ENCODE data around the gene PRKACB.
"Not testable (repeated sequence)": the region's sequence is repeated elsewhere in the genome, so short reads cannot be mapped to it uniquely, and the experiment has no call there.

Gene PRKACB

DNA sequence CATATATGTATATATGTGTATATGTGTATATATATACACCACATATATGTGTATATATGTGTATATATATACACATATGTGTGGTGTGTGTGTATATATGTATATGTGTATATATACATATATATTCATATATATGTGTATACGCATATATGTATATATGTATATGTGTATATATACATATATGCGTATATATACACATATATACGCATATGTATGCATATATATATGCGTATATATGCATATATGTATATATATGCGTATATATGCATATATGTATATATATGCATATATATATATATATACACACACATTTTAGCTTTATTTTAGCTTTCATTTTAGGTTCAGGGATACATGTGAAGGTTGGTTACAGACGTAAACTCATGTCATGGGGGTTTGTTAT lies 54.8 kb downstream of the PRKACB start:
- in situ Hi-C loops (cut with HindIII; ENCODE audit: low pct_ligation_motif_present, low pct_unique_long_range_greater_than_20kb, low sequenced_read_pairs) = no loop called here
- no peak for DNase-seq

- DNase-seq = no peak
- in situ Hi-C loops (cut with HindIII; ENCODE audit: low pct_ligation_motif_present, low pct_unique_long_range_greater_than_20kb, low sequenced_read_pairs) = no loop called here
Measured at GRCh38 chr1:84199257-84199656, 55.2 kb downstream of the PRKACB start.

DNA sequence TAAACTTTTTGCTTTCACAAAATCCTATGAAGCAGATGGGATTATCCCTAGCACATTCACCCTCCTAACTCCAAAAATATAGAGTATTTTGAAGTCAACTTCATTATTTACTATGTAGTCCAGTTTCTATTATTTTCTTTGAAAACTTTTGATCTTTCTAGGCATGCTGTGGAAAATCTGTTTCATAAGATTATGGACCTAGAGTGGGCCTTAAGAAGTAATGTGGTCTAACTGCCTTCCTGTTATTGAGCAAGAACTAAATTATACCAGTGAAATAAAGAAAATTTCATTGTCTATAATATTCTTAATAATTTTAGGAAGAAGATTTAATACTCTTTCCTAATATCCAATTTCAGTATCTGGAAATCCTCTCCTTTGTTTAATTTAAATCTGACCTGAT lies 58.1 kb downstream of the PRKACB start:
- DNase-seq = no peak
- in situ Hi-C loops (cut with HindIII; ENCODE audit: low pct_ligation_motif_present, low pct_unique_long_range_greater_than_20kb, low sequenced_read_pairs) = no loop called here

- DNase-seq = no peak
- in situ Hi-C loops (cut with HindIII; ENCODE audit: low pct_ligation_motif_present, low pct_unique_long_range_greater_than_20kb, low sequenced_read_pairs) = no loop called here
Measured at GRCh38 chr1:84206375-84206774, 62.3 kb downstream of the PRKACB start.

GRCh38 chr1:84208935-84209334 lies 64.9 kb downstream of the PRKACB start:
- no peak for DNase-seq
- in situ Hi-C loops (cut with HindIII; ENCODE audit: low pct_ligation_motif_present, low pct_unique_long_range_greater_than_20kb, low sequenced_read_pairs) = no loop called here

DNA sequence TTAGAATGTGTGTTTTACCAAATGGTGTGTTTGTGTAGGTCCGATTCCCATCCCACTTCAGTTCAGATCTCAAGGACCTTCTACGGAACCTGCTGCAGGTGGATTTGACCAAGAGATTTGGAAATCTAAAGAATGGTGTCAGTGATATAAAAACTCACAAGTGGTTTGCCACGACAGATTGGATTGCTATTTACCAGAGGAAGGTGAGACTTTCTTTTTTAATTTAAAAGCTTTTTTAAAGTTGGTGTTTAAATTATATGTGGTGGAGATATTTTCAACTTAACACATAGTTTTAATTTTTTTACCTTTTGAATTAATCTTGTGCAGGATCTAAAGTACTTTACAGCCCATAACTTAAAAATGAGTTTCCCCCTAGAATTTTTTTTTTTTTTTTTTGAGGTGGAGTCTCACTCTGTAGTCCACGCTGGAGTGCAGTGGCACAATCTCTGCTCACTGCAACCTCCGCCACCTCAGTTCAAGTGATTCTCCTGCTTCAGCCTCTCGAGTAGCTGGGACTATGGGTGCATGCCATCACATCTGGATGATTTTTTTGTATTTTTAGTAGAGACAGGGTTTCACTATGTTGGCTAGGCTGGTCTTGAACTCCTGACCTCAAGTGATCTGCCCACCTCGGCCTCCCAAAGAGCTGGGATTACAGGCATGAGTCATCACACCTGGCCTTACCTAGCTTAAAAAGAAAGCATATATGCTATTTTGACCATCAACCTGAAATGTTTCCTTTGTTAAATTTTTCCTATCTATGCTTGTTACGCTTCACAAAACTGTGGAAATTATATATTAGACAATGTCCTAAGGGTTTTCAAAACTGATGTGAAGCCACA lies 70.3 kb downstream of the PRKACB start:
- no peak for DNase-seq
- in situ Hi-C loops (cut with HindIII; ENCODE audit: low pct_ligation_motif_present, low pct_unique_long_range_greater_than_20kb, low sequenced_read_pairs) = no loop called here

DNA sequence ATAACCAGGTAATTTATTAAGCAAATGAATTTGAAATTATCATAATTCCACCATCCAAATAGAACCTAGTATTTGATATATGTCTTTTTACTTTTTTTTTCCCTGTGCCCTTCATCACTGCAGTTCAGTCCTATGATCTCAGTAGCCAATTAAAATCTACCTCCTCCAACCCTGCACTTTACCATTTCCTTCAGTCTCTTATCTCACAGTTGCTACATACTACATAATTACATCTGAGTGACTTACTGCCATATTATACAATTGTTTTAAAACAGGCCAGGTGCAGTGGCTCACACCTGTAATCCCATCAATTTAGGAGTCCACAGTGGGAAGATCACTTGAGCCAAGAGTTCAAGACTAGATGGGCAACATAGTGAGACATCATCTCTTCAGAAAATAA lies 73.2 kb downstream of the PRKACB start:
- no peak for DNase-seq
- in situ Hi-C loops (cut with HindIII; ENCODE audit: low pct_ligation_motif_present, low pct_unique_long_range_greater_than_20kb, low sequenced_read_pairs) = no loop called here

GRCh38 chr1:84223751-84224432 lies 79.8 kb downstream of the PRKACB start:
- no peak for DNase-seq
- in situ Hi-C loops (cut with HindIII; ENCODE audit: low pct_ligation_motif_present, low pct_unique_long_range_greater_than_20kb, low sequenced_read_pairs) = no loop called here

- DNase-seq = no peak
- in situ Hi-C loops (cut with HindIII; ENCODE audit: low pct_ligation_motif_present, low pct_unique_long_range_greater_than_20kb, low sequenced_read_pairs) = no loop called here
Measured at GRCh38 chr1:84224905-84225304, 80.8 kb downstream of the PRKACB start.

GRCh38 chr1:84225646-84226045 lies 81.6 kb downstream of the PRKACB start:
- DNase-seq = no peak
- in situ Hi-C loops (cut with HindIII; ENCODE audit: low pct_ligation_motif_present, low pct_unique_long_range_greater_than_20kb, low sequenced_read_pairs) = no loop called here

- DNase-seq; in situ Hi-C loops (cut with HindIII; ENCODE audit: low pct_ligation_motif_present, low pct_unique_long_range_greater_than_20kb, low sequenced_read_pairs): not testable (repeated sequence)
Measured at GRCh38 chr1:84232676-84233075, 88.6 kb downstream of the PRKACB start.

DNA sequence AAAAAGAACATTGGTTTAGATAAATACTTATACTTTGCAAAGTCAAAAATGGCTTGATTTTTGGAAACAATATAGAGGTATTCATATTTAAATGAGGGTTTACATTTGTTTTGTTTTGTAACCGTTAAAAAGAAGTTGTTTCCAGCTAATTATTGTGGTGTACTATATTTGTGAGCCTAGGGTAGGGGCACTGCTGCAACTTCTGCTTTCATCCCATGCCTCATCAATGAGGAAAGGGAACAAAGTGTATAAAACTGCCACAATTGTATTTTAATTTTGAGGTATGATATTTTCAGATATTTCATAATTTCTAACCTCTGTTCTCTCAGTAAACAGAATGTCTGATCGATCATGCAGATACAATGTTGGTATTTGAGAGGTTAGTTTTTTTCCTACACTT lies 92.2 kb downstream of the PRKACB start:
- in situ Hi-C loops (cut with HindIII; ENCODE audit: low pct_ligation_motif_present, low pct_unique_long_range_greater_than_20kb, low sequenced_read_pairs) = no loop called here

DNA sequence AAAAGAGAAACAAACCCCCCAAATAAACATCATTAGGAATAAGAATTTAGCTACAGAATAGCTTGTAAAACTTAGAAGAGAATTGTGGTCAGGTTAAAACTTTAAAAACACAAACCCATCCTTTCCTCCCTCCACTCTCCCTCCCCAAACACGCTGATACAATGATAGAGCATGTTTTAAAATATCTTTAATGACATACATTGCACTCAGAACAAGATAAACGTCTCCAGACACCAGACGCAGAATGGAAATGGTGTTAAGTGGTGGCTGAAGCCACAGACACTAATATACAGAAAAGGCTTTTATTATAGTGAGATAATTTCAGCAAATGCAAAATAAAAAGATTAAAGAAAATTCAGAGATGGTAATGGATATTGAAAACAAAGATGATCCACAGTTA lies 98.6 kb downstream of the PRKACB start:
- in situ Hi-C loops (cut with HindIII; ENCODE audit: low pct_ligation_motif_present, low pct_unique_long_range_greater_than_20kb, low sequenced_read_pairs) = no loop called here
- DNase-seq = no peak

More for the DNA sequence above, 92.2 kb downstream of the PRKACB start:
- DNase-seq = no peak

- no peak for DNase-seq
- in situ Hi-C loops (cut with HindIII; ENCODE audit: low pct_ligation_motif_present, low pct_unique_long_range_greater_than_20kb, low sequenced_read_pairs) = no loop called here
Measured at GRCh38 chr1:84245563-84245962, 101.5 kb downstream of the PRKACB start.

DNA sequence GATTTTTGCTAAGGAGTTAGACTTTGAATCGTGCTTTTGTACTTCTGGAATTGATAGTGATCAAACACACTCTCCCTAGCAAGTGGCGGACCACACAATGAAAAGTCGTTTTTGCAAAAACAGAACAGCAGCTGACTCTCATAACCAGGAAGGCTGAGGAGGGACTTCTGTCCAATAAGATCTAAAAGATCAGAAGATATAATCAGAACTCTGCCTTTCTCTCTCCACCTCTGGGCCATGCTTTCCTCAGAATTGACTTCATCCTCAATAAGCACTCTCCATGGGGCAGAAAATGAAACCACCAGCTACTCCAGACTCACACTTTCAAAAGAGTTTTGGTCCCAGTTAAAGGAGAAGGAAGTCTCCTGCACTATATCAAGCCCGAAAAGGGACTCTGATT lies 102.1 kb downstream of the PRKACB start:
- no peak for DNase-seq
- in situ Hi-C loops (cut with HindIII; ENCODE audit: low pct_ligation_motif_present, low pct_unique_long_range_greater_than_20kb, low sequenced_read_pairs) = no loop called here

DNA sequence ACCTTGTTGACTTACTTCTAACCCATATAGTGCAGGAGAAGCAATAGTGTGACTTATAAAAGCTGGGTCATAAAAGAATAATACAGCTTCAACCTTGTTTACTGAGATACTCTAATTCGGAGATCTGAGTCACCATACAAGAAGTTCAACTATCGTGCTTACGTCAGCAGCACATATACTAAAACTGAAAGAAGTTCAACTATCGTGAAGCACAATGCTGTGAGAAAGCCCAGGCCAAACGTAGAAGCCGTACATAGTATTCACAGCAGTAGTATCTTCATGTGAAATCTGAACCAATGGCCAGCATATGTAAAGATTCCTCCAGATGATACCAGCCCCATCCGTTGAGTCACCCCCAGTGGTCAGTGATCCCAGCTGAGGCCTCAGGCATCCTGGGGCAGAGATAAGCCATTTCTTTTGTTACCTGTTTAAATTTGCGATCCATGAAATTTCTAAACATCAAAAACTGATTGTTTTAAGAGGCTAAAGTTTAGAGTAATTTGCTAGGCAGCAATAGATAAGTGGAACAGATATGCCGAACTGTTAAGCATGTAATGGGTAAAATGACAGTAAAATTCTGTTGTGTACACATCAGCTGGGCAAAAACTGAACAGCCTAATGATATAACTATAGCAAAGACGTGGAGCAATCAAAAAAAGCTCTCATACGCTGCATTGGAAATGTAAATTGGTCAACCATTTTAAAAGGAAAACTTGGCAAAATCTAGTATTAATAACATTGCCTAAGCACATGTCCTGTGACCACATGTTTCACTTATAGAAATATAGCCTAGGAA lies 103.6 kb downstream of the PRKACB start:
- DNase-seq = no peak

DNA sequence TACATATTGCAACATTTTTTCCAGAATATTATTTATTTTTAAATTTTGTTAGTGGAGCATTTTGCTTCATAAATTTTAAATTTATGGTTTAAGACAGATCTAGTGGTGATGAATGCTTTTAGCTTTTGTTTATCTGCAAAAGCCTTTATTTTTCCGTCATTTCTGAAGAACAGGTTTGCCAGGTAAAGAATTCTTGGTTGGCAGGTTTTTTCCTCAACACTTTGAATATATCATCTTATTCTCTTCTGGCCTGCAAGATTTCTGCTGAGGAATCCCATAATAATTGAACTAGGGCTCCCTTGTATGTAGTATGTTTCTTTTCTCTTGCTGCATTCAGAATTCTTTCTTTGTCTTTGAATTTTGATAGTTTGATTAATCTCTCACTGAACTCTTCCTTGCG lies 106.6 kb downstream of the PRKACB start:
- in situ Hi-C loops (cut with HindIII; ENCODE audit: low pct_ligation_motif_present, low pct_unique_long_range_greater_than_20kb, low sequenced_read_pairs) = no loop called here
- no peak for DNase-seq

More for the DNA sequence above, 103.6 kb downstream of the PRKACB start:
- in situ Hi-C loops (cut with HindIII; ENCODE audit: low pct_ligation_motif_present, low pct_unique_long_range_greater_than_20kb, low sequenced_read_pairs) = no loop called here

- DNase-seq = no peak
- in situ Hi-C loops (cut with HindIII; ENCODE audit: low pct_ligation_motif_present, low pct_unique_long_range_greater_than_20kb, low sequenced_read_pairs) = no loop called here
Measured at GRCh38 chr1:84253036-84253435, 109.0 kb downstream of the PRKACB start.

GRCh38 chr1:84253891-84254290 lies 109.8 kb downstream of the PRKACB start:
- in situ Hi-C loops (cut with HindIII; ENCODE audit: low pct_ligation_motif_present, low pct_unique_long_range_greater_than_20kb, low sequenced_read_pairs) = no loop called here
- peak; percentile 78 for DNase-seq

Measured in ACHN (cell line).